Cerebellar cortex (tissue), 1 donor: ENCODE data around the gene ANO3.
A peak's percentile ranks its signal among the peaks of the same experiment; 100 is the strongest.
"Not testable (repeated sequence)": the region's sequence is repeated elsewhere in the genome, so short reads cannot be mapped to it uniquely, and the experiment has no call there.

Experiments
- DNase-seq: peaks from one replicate; pipeline ENCODE4 v3.0.0-alpha.2; 2015; ENCODE audit warnings: low spot score

The ANO3 gene

DNA sequence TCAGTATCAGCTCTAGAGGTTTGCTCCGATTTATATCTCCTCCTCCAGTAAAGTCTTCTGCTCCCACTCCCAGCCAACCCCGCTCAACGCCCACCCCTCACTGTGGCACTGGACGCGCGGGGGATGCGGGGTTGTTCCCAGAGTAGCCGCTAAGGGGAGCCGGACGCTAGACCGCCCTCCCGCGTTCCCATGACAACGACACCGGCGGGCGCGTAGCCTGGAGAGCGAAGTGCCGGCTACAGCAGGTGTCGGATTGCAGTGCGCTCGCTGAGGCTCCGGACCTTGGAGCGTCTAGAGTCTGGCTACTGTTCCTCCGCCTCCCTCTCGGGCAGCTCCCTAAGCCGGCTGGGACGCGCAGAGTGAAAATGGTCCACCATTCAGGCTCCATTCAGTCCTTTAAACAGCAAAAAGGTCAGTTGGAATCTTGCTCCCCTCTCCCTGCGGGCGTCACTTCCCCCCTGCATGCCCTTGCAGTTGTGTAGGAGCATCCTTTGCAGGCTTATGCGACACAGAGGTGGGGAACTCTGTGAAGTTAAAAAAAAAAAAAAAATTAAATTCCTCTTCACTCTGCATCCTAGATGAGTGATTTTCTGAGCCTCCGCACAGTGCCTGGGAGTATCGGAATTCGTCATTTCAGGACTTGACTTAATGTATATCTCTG lies at the start of gene ANO3:
TSS of gene ANO3 (plus strand) at position 220 of the 661 bp plus-strand sequence. CDS start at position 366, 146 bp downstream.
- peak; percentile 30 for DNase-seq

GRCh38 chr11:26283852-26284408 lies 48.0 kb upstream of the ANO3 start:
- DNase-seq = no peak

- no peak for DNase-seq
Measured at GRCh38 chr11:26285608-26286007, 46.3 kb upstream of the ANO3 start.

DNA sequence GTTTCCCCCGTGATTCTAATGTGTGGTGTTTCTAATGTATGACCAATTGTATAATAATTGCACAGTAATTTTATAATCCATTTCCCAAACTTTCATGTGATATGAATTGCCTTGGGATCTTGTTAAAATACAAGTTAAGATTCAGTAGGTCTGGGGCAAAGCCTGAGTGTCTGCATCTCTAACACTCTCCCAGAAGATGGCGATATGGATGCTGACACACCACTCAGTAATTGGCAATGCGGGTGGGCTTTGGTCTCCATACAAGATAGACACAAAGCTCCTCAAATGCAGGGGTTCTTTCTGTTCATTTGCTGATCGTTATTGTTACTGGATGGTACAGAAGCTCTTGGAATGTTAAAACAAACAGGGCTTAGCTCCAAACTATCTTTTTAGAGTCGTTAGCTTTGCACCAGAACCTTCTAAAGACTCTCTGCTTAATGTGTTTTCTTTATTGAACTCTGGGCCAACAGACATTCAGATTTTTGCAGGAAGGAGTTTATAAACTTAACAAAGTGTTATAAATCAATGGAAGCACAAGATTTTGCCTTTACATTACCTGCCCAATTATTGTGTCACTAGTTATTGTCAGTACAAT lies 45.4 kb upstream of the ANO3 start:
- peak; percentile 17 for DNase-seq

- DNase-seq = no peak
Measured at GRCh38 chr11:26287067-26287518, 44.8 kb upstream of the ANO3 start.

GRCh38 chr11:26297189-26297975 lies 34.5 kb upstream of the ANO3 start:
- DNase-seq = peak; percentile 16

DNA sequence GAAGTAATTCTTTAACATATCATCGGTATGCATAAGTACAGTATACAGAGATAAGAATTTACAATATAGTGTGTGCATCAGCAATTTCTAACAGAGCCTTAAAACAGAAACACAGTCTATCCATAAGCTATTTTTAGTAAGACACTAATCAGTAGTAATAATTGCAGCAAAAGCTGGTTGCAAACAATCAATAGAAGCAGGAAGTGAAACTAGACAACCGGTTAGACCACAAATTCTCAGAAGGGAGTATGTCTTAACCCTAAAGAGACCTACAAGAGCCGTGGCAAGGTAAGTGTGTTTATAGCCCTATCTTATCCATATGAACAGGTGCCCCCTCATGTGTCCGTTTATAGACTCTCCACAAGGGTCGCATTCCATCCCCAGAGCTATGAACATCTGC lies 15.6 kb upstream of the ANO3 start:
- DNase-seq = not testable (repeated sequence)

DNA sequence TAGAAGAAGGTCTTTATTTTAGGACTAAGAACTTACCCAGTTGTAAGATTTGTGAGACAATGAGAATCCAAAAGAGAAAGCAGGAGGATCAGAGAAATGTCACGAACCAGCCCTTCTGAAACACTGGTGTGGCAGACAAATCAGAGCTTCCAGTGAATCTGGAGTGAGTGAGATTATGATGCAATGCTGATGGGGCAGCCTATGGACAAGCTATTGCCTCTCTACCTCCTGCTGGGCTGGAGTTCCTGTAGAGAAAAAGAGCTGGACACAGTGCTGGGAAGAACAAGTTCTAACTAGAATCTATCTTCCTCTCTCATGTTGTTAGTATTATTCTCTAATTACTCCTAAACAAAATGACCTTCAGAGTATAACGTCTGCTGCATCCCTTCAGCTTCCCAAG lies 12.0 kb upstream of the ANO3 start:
- DNase-seq = no peak

DNA sequence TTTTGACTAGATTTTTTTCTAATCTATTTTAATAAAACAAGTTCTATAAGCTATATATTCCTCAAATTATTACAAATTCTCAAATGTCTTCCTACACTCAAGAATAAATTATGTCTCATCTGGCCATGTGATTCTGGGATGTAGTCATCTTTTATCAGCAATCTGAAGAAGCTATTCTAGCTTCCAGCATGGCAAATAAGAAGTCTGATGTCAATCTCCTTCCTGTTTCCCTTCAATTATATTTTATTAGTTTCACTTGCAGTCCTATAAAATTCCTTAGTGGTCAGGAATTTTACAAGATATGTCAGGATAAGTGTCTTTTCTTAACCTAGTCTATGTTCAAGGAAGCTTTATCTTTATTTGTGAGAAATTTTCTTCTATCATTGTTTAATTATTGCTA lies 10.4 kb upstream of the ANO3 start:
- DNase-seq = no peak

DNA sequence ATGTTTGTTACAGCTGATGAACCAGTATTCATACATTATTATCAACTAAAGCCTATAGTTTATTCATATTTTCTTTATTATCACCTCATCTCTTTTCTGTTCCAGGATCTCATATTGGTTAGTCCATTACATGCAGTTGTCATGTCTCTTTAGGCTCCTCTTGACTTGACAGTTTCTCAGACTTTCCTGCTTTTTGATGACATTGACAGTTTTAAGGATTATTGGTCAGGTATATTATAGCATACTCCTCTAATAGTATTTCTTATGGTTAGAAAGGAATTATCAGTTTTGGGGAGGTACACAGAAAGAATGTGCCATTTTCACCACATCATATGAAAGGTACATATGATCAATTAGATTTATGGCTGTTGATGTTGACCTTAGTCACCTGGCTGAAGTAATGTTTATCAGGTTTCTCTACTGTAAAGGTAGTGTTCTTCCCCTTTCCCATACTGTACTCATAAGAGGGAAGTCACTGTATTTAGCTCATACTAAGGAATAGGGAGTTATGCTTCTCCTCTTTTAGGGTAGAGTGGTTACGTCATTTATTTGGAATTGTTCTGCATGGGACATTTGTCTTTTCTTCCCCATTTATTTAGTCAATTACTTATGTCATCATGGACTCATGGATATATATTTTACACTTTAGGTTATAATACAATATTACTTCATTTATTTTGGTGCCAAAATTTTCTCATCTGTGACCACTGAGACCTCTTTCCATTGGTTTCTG lies 9.4 kb upstream of the ANO3 start:
- no peak for DNase-seq

DNA sequence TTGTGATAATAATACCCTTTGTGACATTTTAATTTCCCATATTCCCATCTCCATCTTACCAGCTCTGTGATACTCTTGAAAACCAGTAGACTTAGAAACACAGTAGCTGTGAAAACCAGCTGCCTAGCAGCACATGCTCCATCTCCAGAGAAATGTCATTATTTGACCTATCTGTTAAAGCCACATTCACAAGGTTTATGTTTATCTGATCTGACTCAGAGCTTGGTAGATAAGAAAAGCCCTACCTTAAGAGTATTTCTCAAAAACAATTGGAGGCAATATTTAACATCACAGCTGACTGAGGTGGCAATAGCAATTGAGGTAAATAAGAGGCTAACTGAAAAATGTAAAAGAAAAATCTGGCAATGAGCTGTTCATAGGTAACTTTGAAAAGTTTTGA lies 8.1 kb upstream of the ANO3 start:
- no peak for DNase-seq

DNA sequence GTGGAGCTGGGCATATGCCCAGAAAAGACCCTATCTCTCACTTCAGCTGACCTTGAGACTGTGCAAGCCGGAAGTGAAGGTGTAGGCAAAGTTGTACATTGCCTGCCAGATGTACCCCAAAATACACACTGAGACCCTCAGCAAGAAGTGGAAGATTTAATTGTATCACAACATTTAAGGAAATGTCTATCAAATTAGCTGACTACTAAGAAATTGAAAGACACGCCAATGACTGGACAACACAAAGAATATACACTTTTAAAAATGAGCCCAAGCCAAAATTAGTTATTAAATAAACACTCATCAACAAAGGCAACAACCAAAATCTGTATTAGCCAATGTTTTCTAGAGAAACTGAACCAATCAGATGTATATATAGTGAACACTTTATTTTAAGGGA lies 7.7 kb upstream of the ANO3 start:
- no peak for DNase-seq

GRCh38 chr11:26326793-26327400 lies 5.0 kb upstream of the ANO3 start:
- DNase-seq = no peak

GRCh38 chr11:26329206-26329605 lies 2.7 kb upstream of the ANO3 start:
- DNase-seq = no peak

DNA sequence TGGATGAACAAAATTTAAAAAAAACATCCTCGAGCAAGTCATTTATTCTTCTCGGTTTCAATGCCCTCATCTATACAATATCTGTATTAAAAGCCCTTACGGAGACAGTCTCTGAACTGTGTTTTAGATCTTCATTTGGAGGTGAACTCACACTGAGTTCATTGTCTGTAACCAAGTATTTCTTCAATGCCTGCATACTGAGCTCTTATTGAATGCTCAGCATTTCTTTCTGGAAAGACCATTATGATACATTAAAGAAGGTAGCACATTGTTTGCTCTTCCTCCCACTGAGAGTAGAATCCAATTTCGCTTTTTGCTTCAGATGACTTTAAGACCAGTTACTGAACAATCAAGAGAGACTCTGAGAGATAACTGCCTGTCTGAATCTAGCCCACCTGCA lies 1.7 kb upstream of the ANO3 start:
- DNase-seq = no peak

DNA sequence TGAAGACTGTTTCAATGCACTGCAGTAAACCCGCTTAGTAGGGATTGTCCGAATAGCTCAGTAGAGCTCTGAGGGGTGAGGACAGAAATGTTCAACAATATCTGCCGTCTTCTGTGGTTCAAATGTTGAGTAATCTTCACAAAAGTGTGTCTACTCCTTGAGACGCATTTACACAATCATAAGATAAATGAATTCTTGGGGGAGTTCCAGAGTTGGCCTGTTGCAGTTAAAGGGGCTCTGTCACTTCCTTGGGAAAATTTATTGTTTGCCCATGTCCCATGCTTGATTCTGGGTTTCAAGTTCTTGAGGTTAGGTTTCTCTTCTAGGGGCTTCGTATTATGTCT lies 614 bp downstream of the ANO3 start:
- DNase-seq = no peak

DNA sequence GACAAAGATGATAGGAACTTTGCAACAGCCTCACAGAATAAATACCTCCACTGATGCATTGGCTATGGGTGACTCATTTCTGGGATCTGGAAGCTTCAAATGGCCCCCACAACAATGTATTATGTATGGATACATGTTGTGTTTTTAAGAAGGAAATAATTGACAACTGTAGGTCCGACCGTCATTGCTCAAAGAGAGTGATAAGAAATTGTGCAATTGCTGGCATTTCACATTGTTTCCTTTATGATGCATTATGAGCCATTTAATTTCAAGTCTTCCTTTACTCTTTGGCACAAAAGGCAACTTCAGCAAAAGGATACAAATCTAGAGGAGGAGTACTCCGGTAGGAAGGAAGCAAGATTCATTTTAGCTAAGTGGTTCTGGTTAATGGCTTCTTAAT lies 2.0 kb downstream of the ANO3 start:
- DNase-seq = no peak

DNA sequence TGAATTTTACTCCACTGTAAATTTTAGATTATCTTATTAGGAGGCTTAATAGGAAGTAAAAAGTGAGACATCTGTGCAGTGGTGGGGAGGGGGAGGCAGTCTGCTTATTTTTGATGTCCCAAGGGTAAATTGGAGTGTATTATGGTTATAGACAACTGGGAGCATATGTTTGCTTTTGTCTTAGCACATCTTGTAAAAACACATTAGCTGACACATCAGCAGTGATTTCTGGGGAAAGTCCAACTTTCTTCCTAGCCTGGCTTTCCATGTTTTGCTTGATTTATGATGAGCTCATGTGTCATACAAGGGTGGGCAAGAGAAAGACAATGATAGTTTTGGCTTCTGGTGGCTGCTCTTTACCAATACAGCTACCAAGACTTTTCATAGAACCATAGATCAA lies 4.0 kb downstream of the ANO3 start:
- no peak for DNase-seq

DNA sequence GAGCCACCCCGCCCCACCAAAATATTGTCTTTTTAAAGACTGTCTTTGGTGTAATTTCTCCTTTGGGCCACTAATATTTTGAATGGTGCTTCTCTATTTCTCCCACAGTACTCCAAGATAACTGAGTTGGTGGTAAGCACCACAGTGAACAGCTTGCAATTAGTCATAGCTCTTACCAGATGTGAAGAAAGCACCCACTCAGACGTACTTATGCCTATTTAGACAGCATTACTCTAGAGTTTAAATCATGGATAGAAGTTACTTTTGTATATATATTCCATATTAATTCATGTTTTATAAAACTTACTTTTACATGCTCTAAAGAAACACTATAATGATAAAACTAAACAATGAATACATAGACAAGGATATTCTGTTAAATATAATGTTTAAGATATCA lies 12.7 kb downstream of the ANO3 start:
- no peak for DNase-seq

DNA sequence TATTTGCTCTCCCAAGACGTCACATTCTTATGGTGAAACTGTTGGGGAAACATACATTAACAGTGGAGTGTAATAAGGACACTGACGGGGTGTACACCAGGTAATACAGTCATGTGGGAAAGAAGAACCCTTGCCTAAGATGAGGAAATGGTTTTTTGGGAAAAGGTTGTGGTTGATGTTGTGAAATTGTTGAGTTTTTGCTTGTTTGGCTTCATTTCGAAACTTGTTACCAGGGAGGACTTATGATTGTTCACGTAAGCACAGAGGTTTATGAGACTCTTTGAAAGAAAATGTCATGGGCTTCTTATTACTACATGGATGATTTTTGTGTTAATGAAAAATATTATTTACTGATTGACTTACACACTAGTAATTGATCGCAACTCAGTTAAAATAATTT lies 16.8 kb downstream of the ANO3 start:
- DNase-seq = no peak

DNA sequence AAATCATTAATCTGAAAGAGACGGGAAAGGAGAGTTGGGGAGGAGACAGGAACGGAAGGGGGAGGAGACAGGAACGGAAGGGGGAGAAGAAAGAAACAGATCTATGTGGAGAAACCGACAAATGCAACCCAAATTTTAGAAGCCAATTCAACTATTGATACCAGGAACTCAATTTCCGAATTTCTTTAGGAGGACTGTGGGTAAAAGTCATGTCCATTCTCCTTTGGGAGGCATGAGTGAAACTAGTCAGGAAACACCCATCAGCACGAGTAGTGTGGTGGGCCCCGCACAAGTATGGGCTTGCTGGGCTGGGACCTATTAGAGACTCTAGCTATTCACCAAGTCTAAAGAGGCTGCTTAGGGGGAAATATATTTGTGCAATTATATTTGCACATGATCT lies 18.1 kb downstream of the ANO3 start:
- DNase-seq = no peak

GRCh38 chr11:26353010-26353409 lies 21.1 kb downstream of the ANO3 start:
- no peak for DNase-seq
